CD14-positive monocyte (primary cell): ENCODE data around the gene TMEFF1. TPM values are rescaled to one million over a fixed set of nuclear protein-coding genes. Genes with fewer than 3 reads are reported as not detected.

Source experiments
- DNase-seq, 3 donors: peaks; one replicate each; pipeline ENCODE4 v3.0.0-alpha.2; 2011 to 2022
- H2AFZ ChIP-seq: 2 replicates; pipeline ENCODE4 v1.6.0; 2012; ENCODE audit warnings: mild to moderate bottlenecking, low read depth, low read length, inconsistent platforms; ENCODE audit not compliant: insufficient read depth, poor library complexity, severe bottlenecking
- H3K27ac ChIP-seq, 2 donors: 1 replicate in 1 of 2; 2 replicates in 1 of 2; pipeline ENCODE4 v1.5.1; 2012 to 2013; ENCODE audit warnings: low read length in 2 of 2, control low read depth in 1 of 2, inconsistent platforms in 1 of 2, low read depth in 1 of 2, mild to moderate bottlenecking in 1 of 2
- H3K27me3 ChIP-seq, 2 donors: one replicate each; pipeline versions ENCODE4 v1.6.0 to v1.6.1; 2011 to 2013; ENCODE audit warnings: low read length in 2 of 2; ENCODE audit not compliant: control insufficient read depth in 2 of 2, insufficient read depth in 2 of 2
- H3K36me3 ChIP-seq, 2 donors: replicated peaks in 1 of 2; 1 replicate in 1 of 2; 2 replicates in 1 of 2; pipeline versions ENCODE4 v1.5.1 to v1.6.1; 2012 to 2013; ENCODE audit warnings: low read length in 2 of 2, control low read depth in 1 of 2, inconsistent platforms in 1 of 2, mild to moderate bottlenecking in 1 of 2; ENCODE audit not compliant: insufficient read depth in 2 of 2, control insufficient read depth in 1 of 2
- H3K4me1 ChIP-seq, 2 donors: 1 replicate in 1 of 2; 2 replicates in 1 of 2; pipeline versions ENCODE4 v1.5.1 to v1.6.1; 2012 to 2013; ENCODE audit warnings: low read length in 2 of 2, control low read depth in 1 of 2, inconsistent platforms in 1 of 2, mild to moderate bottlenecking in 1 of 2, moderate library complexity in 1 of 2; ENCODE audit not compliant: insufficient read depth in 2 of 2, control insufficient read depth in 1 of 2
- H3K4me2 ChIP-seq: replicated peaks from 2 replicates; pipeline ENCODE3; 2012; ENCODE audit warnings: low read length, moderate library complexity, mild to moderate bottlenecking; ENCODE audit not compliant: poor library complexity, severe bottlenecking; ENCODE audit errors: extremely low read depth
- H3K4me3 ChIP-seq, 3 experiments: fragments of 200-600 bp in 1 of 3; sonication (generic) in 1 of 3; replicated peaks in 1 of 3; 1 replicate in 2 of 3; 2 replicates in 1 of 3; pipeline ENCODE4 v1.5.1; 2011 to 2013; ENCODE audit warnings: low read length in 3 of 3, mild to moderate bottlenecking in 3 of 3, control low read depth in 2 of 3, low read depth in 2 of 3, inconsistent platforms in 1 of 3, moderate library complexity in 1 of 3
- H3K79me2 ChIP-seq: 2 replicates; pipeline ENCODE4 v1.6.0; 2012; ENCODE audit warnings: mild to moderate bottlenecking, control low read depth, inconsistent platforms, low read length, moderate library complexity; ENCODE audit not compliant: insufficient read depth
- H3K9ac ChIP-seq: 2 replicates; pipeline ENCODE4 v1.6.0; 2017; ENCODE audit warnings: low read length, mild to moderate bottlenecking; ENCODE audit not compliant: insufficient read depth, poor library complexity, severe bottlenecking
- H3K9me3 ChIP-seq, 2 donors: replicated peaks in 1 of 2; 1 replicate in 1 of 2; 2 replicates in 1 of 2; pipeline versions ENCODE4 v1.5.1 to v1.6.1; 2012 to 2013; ENCODE audit warnings: low read length in 2 of 2, control low read depth in 1 of 2; ENCODE audit not compliant: control insufficient read depth in 1 of 2, insufficient read depth in 1 of 2
- H4K20me1 ChIP-seq: 2 replicates; pipeline ENCODE4 v1.6.0; 2012; ENCODE audit warnings: mild to moderate bottlenecking, low read length, control low read depth, moderate library complexity; ENCODE audit not compliant: insufficient read depth
- H3K27ac Mint-ChIP-seq, 7 donors: one replicate each; pipeline ENCODE4 v1.8.0; 2020; ENCODE audit warnings: mild to moderate bottlenecking in 7 of 7, mixed read lengths in 7 of 7, moderate library complexity in 6 of 7, inconsistent platforms in 2 of 7
- H3K27me3 Mint-ChIP-seq, 3 donors: one replicate each; pipeline ENCODE4 v1.8.0; 2021 to 2022; ENCODE audit warnings: low read depth in 3 of 3, mild to moderate bottlenecking in 3 of 3, mixed read lengths in 3 of 3, moderate library complexity in 3 of 3, inconsistent platforms in 1 of 3
- H3K36me3 Mint-ChIP-seq, 2 donors: one replicate each; pipeline ENCODE4 v1.8.0; 2020; ENCODE audit warnings: mixed read lengths in 2 of 2, inconsistent platforms in 1 of 2, mild to moderate bottlenecking in 1 of 2
- H3K4me1 Mint-ChIP-seq: one replicate; pipeline ENCODE4 v1.8.0; 2020; ENCODE audit warnings: mild to moderate bottlenecking, mixed read lengths
- H3K4me3 Mint-ChIP-seq, 2 donors: one replicate each; pipeline ENCODE4 v1.8.0; 2020; ENCODE audit warnings: mild to moderate bottlenecking in 2 of 2, mixed read lengths in 2 of 2, moderate library complexity in 1 of 2
- H3K9me3 Mint-ChIP-seq, 7 donors: one replicate each; pipeline ENCODE4 v1.8.0; 2020 to 2022; ENCODE audit warnings: mixed read lengths in 7 of 7, mild to moderate bottlenecking in 6 of 7, moderate library complexity in 6 of 7, inconsistent platforms in 2 of 7
- CTCF ChIP-seq: fragments of 200-600 bp; IDR thresholded peaks from one replicate; pipeline ENCODE4 v1.8.0; 2022; ENCODE audit warnings: antibody characterized with exemption, mild to moderate bottlenecking
- WGBS: methylation state at CpG from one replicate; pipeline ENCODE4 v1.1.5; 2013; ENCODE audit warnings: missing lambda C conversion rate; ENCODE audit not compliant: insufficient coverage; 5-methylcytosine and 5-hydroxymethylcytosine counted together
- intact Hi-C, 2 donors: fragments of 100-400 bp; cut with micrococcal nuclease; formaldehyde crosslinking; loops; one replicate each; pipeline versions ENCODE4 v1.15.0 to v1.15.1; 2023
- polyA plus RNA-seq, 3 donors: library from polyadenylated mRNA; depleted of rRNA in 1 of 3; unstranded in 2 of 3; stranded (reverse) in 1 of 3; fragments of 300-500 nt in 2 of 3; fragments of >200 nt in 1 of 3; fragmentation: Illumina TruSeq in 2 of 3; gene quantifications; 1 replicate in 2 of 3; 2 replicates in 1 of 3; pipeline ENCODE4 v1.2.3, GENCODE V29; 2012 to 2021

TMEFF1 gene
- polyA plus RNA-seq, 3 donors = not detected

GRCh38 chr9:100489836-100490235 lies 16.9 kb downstream of the TMEFF1 start:
- H3K4me1 ChIP-seq = no peaks in the 10 kb centered on the region
- Mint-ChIP-seq H3K9me3 (no peaks in the 10 kb centered on the region), H3K27me3 (no peaks in the 10 kb centered on the region), H3K36me3 (no peaks in the 10 kb centered on the region), H3K4me1 (no peaks in the 10 kb centered on the region), H3K4me3 (no peak overlapping the region), H3K27ac (no peak overlapping the region)
- H3K4me3 ChIP-seq = no peak overlapping the region
- intact Hi-C loops = no loop called here
- H3K36me3 ChIP-seq = no peaks in the 10 kb centered on the region
- no peaks in the 10 kb centered on the region for H3K9me3 ChIP-seq
- no peak overlapping the region for H3K9ac ChIP-seq
- H3K27me3 ChIP-seq = no peaks in the 10 kb centered on the region
- H3K27ac ChIP-seq = no peak overlapping the region
- WGBS = 90% methylated on average over 1 of the region's 4 CpGs
- H3K4me2 ChIP-seq = no peak overlapping the region
- no peaks in the 10 kb centered on the region for H4K20me1 ChIP-seq
- no peak for TF ChIP-seq CTCF
- no peaks in the 10 kb centered on the region for H3K79me2 ChIP-seq
- no peak overlapping the region for H2AFZ ChIP-seq
- no peak for DNase-seq

GRCh38 chr9:100492952-100493351 lies 20.0 kb downstream of the TMEFF1 start:
- Histone ChIP-seq H3K4me2 (no peak overlapping the region), H3K4me3 (no peak overlapping the region), H3K36me3 (no peaks in the 10 kb centered on the region), H2AFZ (no peak overlapping the region), H4K20me1 (no peaks in the 10 kb centered on the region), H3K27ac (no peak overlapping the region), H3K79me2 (no peaks in the 10 kb centered on the region), H3K27me3 (no peaks in the 10 kb centered on the region), H3K9me3 (no peaks in the 10 kb centered on the region), H3K4me1 (no peaks in the 10 kb centered on the region), H3K9ac (no peak overlapping the region)
- H3K27ac Mint-ChIP-seq = no peak overlapping the region
- H3K4me1 Mint-ChIP-seq = no peaks in the 10 kb centered on the region
- DNase-seq = no peak
- no CpG with 5 or more reads among the region's 2 CpGs for WGBS
- TF ChIP-seq CTCF = no peak
- H3K4me3 Mint-ChIP-seq = no peak overlapping the region
- H3K9me3 Mint-ChIP-seq = no peaks in the 10 kb centered on the region
- H3K36me3 Mint-ChIP-seq = no peaks in the 10 kb centered on the region
- peaks cover 0 to 4% (median 0%) of the 10 kb centered on the region in 3 donors for H3K27me3 Mint-ChIP-seq
- intact Hi-C loops = no loop called here
